HG03139 (cell line): Measurements from ENCODE around the gene NME7.
"Not testable (repeated sequence)": the region's sequence is repeated elsewhere in the genome, so short reads cannot be mapped to it uniquely, and the experiment has no call there.

Source experiments
- ATAC-seq: cut with Tn5 transposase; IDR thresholded peaks from one replicate; pipeline ENCODE4 v1.9.1; 2021; ENCODE audit not compliant: unreplicated experiment

The NME7 gene

GRCh38 chr1:169342096-169342495 is 25.5 kb downstream of the NME7 start:
- not testable (repeated sequence) for ATAC-seq

- no peak for ATAC-seq
Observed at GRCh38 chr1:169340882-169341281, 26.7 kb downstream of the NME7 start.

- no peak for ATAC-seq
Observed at GRCh38 chr1:169339773-169340172, 27.8 kb downstream of the NME7 start.

- no peak for ATAC-seq
Observed at GRCh38 chr1:169338617-169339016, 29.0 kb downstream of the NME7 start.

GRCh38 chr1:169336947-169337715 is 30.5 kb downstream of the NME7 start:
- not testable (repeated sequence) for ATAC-seq

- ATAC-seq = not testable (repeated sequence)
Observed at GRCh38 chr1:169334727-169335126, 32.9 kb downstream of the NME7 start.

- no peak for ATAC-seq
Observed at GRCh38 chr1:169330927-169331326, 36.7 kb downstream of the NME7 start.

GRCh38 chr1:169329383-169329782 is 38.2 kb downstream of the NME7 start:
- no peak for ATAC-seq

GRCh38 chr1:169327875-169328274 is 39.7 kb downstream of the NME7 start:
- no peak for ATAC-seq

- ATAC-seq = peak; percentile 89
Observed at GRCh38 chr1:169326956-169327268, 40.7 kb downstream of the NME7 start.

GRCh38 chr1:169326261-169326955 is 41.2 kb downstream of the NME7 start:
- ATAC-seq = peak; percentile 28

- no peak for ATAC-seq
Observed at GRCh38 chr1:169325117-169325516, 42.5 kb downstream of the NME7 start.

- no peak for ATAC-seq
Observed at GRCh38 chr1:169322138-169322537, 45.5 kb downstream of the NME7 start.

- ATAC-seq = no peak
Observed at GRCh38 chr1:169321539-169321938, 46.1 kb downstream of the NME7 start.

- ATAC-seq = no peak
Observed at GRCh38 chr1:169318536-169319244, 48.9 kb downstream of the NME7 start.

- no peak for ATAC-seq
Observed at GRCh38 chr1:169316556-169316955, 51.0 kb downstream of the NME7 start.

- no peak for ATAC-seq
Observed at GRCh38 chr1:169312084-169312954, 55.3 kb downstream of the NME7 start.

GRCh38 chr1:169309178-169310166 is 58.1 kb downstream of the NME7 start:
- ATAC-seq = peak; percentile 60

- no peak for ATAC-seq
Observed at GRCh38 chr1:169308313-169309039, 59.1 kb downstream of the NME7 start.
